ENCODE results near the gene PCBP3. TPM values are rescaled to one million over a fixed set of nuclear protein-coding genes. Genes with fewer than 3 reads are reported as not detected.

The PCBP3 gene
- polyA plus RNA-seq, 1 donor from 2014 or later = 1.7 TPM

GRCh38 chr21:45740088-45740440, 96.5 kb downstream of the PCBP3 start:
- no peaks in the 10 kb centered on the region for H3K79me2 ChIP-seq (replicated peaks; ENCODE audit: insufficient read depth, low read length)
- H4K20me1 ChIP-seq (ENCODE audit: insufficient read depth) = no peaks in the 10 kb centered on the region
- no peaks in the 10 kb centered on the region for H3K36me3 ChIP-seq (ENCODE audit: insufficient read depth, low read length)
- no peak overlapping the region for H3K27ac ChIP-seq (ENCODE audit: low read length)
- H3K9ac ChIP-seq (ENCODE audit: low read length) = no peak overlapping the region
- no peak overlapping the region for H3K4me3 ChIP-seq (ENCODE audit: low read length)
- H3K27me3 ChIP-seq (ENCODE audit: insufficient read depth, low read depth, low read length) = no peaks in the 10 kb centered on the region
- no peaks in the 10 kb centered on the region for H3F3A ChIP-seq (ENCODE audit: insufficient read depth, low read length, poor library complexity, severe bottlenecking)
- H3K4me2 ChIP-seq (ENCODE audit: low read length) = no peak overlapping the region
- H2AFZ ChIP-seq (ENCODE audit: low read depth, low read length) = no peak overlapping the region
- no peaks in the 10 kb centered on the region for H3K9me2 ChIP-seq (ENCODE audit: insufficient read depth, low read length)
- H3K9me3 ChIP-seq (ENCODE audit: low read length) = no peaks in the 10 kb centered on the region
- TF ChIP-seq CTCF (IDR thresholded peaks at IDR 0.05; ENCODE audit: poor library complexity, severe bottlenecking) = no peak
- TF ChIP-seq RAD21 (conservative IDR thresholded peaks at IDR 0.05) = no peak
- no peak for TF ChIP-seq POLR2AphosphoS5 (IDR thresholded peaks at IDR 0.05)
- TF ChIP-seq SMC3 (conservative IDR thresholded peaks at IDR 0.05; ENCODE audit: poor library complexity) = no peak
- no peak for TF ChIP-seq EP300 (conservative IDR thresholded peaks at IDR 0.05; ENCODE audit: poor library complexity, severe bottlenecking)
- TF ChIP-seq REST (IDR thresholded peaks at IDR 0.05; ENCODE audit: borderline replicate concordance) = no peak
- no peak for TF ChIP-seq MXI1 (conservative IDR thresholded peaks at IDR 0.05; ENCODE audit: poor library complexity, severe bottlenecking)
- no peak for TF ChIP-seq EZH2 (IDR thresholded peaks at IDR 0.05; ENCODE audit: borderline replicate concordance, insufficient read depth, low read length, poor library complexity, severe bottlenecking)
- no peak for TF ChIP-seq TAF1 (IDR thresholded peaks at IDR 0.05; ENCODE audit: low read depth)

- H3K4me3 ChIP-seq (ENCODE audit: low read length) = no peak overlapping the region
- H4K20me1 ChIP-seq (ENCODE audit: insufficient read depth) = no peaks in the 10 kb centered on the region
- H3F3A ChIP-seq (ENCODE audit: insufficient read depth, low read length, poor library complexity, severe bottlenecking) = no peaks in the 10 kb centered on the region
Observed at GRCh38 chr21:45740491-45741357, 97.2 kb downstream of the PCBP3 start.

More at GRCh38 chr21:45740491-45741357, 97.2 kb downstream of the PCBP3 start:
- Histone ChIP-seq H3K9ac (ENCODE audit: low read length) (no peak overlapping the region), H3K9me2 (ENCODE audit: insufficient read depth, low read length) (no peaks in the 10 kb centered on the region), H3K4me2 (ENCODE audit: low read length) (no peak overlapping the region), H3K27ac (ENCODE audit: low read length) (no peak overlapping the region), H3K36me3 (ENCODE audit: insufficient read depth, low read length) (no peaks in the 10 kb centered on the region), H3K27me3 (ENCODE audit: insufficient read depth, low read depth, low read length) (no peaks in the 10 kb centered on the region), H2AFZ (ENCODE audit: low read depth, low read length) (no peak overlapping the region), H3K79me2 (replicated peaks; ENCODE audit: insufficient read depth, low read length) (no peaks in the 10 kb centered on the region), H3K9me3 (ENCODE audit: low read length) (no peaks in the 10 kb centered on the region)
- TF ChIP-seq REST (IDR thresholded peaks at IDR 0.05; ENCODE audit: borderline replicate concordance) (no peak), EP300 (conservative IDR thresholded peaks at IDR 0.05; ENCODE audit: poor library complexity, severe bottlenecking) (no peak), MXI1 (conservative IDR thresholded peaks at IDR 0.05; ENCODE audit: poor library complexity, severe bottlenecking) (no peak), CTCF (IDR thresholded peaks at IDR 0.05; ENCODE audit: poor library complexity, severe bottlenecking) (no peak), TAF1 (IDR thresholded peaks at IDR 0.05; ENCODE audit: low read depth) (no peak), RAD21 (conservative IDR thresholded peaks at IDR 0.05) (no peak), POLR2AphosphoS5 (IDR thresholded peaks at IDR 0.05) (no peak)

Data from neural cell (in vitro differentiated cells).